Liver (tissue), 9 donors: Measurements from ENCODE around the gene ARHGEF3. TPM values are rescaled to one million over a fixed set of nuclear protein-coding genes. Genes with fewer than 3 reads are reported as not detected.

Experiments used
- DNase-seq: peaks from one replicate; pipeline ENCODE4 v3.0.0-alpha.2; 2017; ENCODE audit warnings: low spot score
- H3K27ac ChIP-seq, 2 donors: one replicate each; pipeline ENCODE4 v1.7.0; 2013; ENCODE audit warnings: inconsistent platforms in 2 of 2, low read length in 2 of 2, control low read depth in 1 of 2, low read depth in 1 of 2, mild to moderate bottlenecking in 1 of 2
- H3K27me3 ChIP-seq, 4 donors: one replicate each; pipeline versions ENCODE4 v1.6.1 to v1.7.0; 2013; ENCODE audit warnings: low read length in 3 of 4, inconsistent platforms in 1 of 4, mild to moderate bottlenecking in 1 of 4, moderate library complexity in 1 of 4; ENCODE audit not compliant: control insufficient read depth in 4 of 4, insufficient read depth in 4 of 4
- H3K36me3 ChIP-seq, 4 donors: one replicate each; pipeline versions ENCODE4 v1.6.1 to v1.7.0; 2013; ENCODE audit warnings: low read length in 3 of 4, mild to moderate bottlenecking in 3 of 4, low read depth in 1 of 4, moderate library complexity in 1 of 4; ENCODE audit not compliant: control insufficient read depth in 4 of 4, insufficient read depth in 3 of 4
- H3K4me1 ChIP-seq, 4 donors: one replicate each; pipeline versions ENCODE4 v1.6.1 to v1.7.0; 2013; ENCODE audit warnings: low read length in 3 of 4, mild to moderate bottlenecking in 3 of 4, moderate library complexity in 1 of 4; ENCODE audit not compliant: control insufficient read depth in 4 of 4, insufficient read depth in 4 of 4
- H3K4me3 ChIP-seq, 3 donors: one replicate each; pipeline versions ENCODE4 v1.6.1 to v1.7.0; 2013; ENCODE audit warnings: low read length in 3 of 3, control low read depth in 1 of 3, low read depth in 1 of 3, mild to moderate bottlenecking in 1 of 3
- H3K9ac ChIP-seq, 2 donors: one replicate each; pipeline ENCODE4 v1.7.0; 2013; ENCODE audit warnings: low read length in 2 of 2, mild to moderate bottlenecking in 2 of 2, moderate library complexity in 2 of 2, control low read depth in 1 of 2, low read depth in 1 of 2
- H3K9me3 ChIP-seq, 4 donors: one replicate each; pipeline versions ENCODE4 v1.6.1 to v1.7.0; 2013; ENCODE audit warnings: low read length in 3 of 4; ENCODE audit not compliant: control insufficient read depth in 4 of 4
- CTCF ChIP-seq: fragments of 150-350 bp; IDR thresholded peaks from 2 replicates; pipeline ENCODE4 v1.5.1; 2017; ENCODE audit warnings: improper control_type of control experiment, low read depth, low read length; ENCODE audit not compliant: missing input control
- EGR1 ChIP-seq, 2 donors: IDR thresholded peaks; 2 replicates each; pipeline ENCODE4 v1.6.1; 2016 to 2018; ENCODE audit warnings: antibody characterized with exemption in 2 of 2, low read depth in 2 of 2
- FOXA1 ChIP-seq: IDR thresholded peaks from 2 replicates; pipeline ENCODE4 v1.6.1; 2016; ENCODE audit warnings: antibody characterized with exemption
- FOXA2 ChIP-seq: IDR thresholded peaks from 2 replicates; pipeline ENCODE4 v1.6.1; 2016; ENCODE audit warnings: antibody characterized with exemption
- GABPA ChIP-seq, 2 donors: IDR thresholded peaks in 1 of 2; conservative IDR thresholded peaks in 1 of 2; 2 replicates each; pipeline ENCODE4 v1.6.1; 2016; ENCODE audit warnings: antibody characterized with exemption in 2 of 2, mild to moderate bottlenecking in 1 of 2, moderate library complexity in 1 of 2
- JUND ChIP-seq, 2 donors: IDR thresholded peaks; 2 replicates each; pipeline ENCODE4 v1.6.1; 2016; ENCODE audit warnings: antibody characterized with exemption in 2 of 2
- MAX ChIP-seq: IDR thresholded peaks from 2 replicates; pipeline ENCODE4 v1.6.1; 2016; ENCODE audit warnings: antibody characterized with exemption
- NR2F2 ChIP-seq: IDR thresholded peaks from 2 replicates; pipeline ENCODE4 v1.6.1; 2016; ENCODE audit warnings: antibody characterized with exemption
- RAD21 ChIP-seq, 2 donors: IDR thresholded peaks; 2 replicates each; pipeline ENCODE4 v1.6.1; 2016; ENCODE audit warnings: antibody characterized with exemption in 2 of 2, mild to moderate bottlenecking in 2 of 2
- REST ChIP-seq: IDR thresholded peaks from 2 replicates; pipeline ENCODE4 v1.6.1; 2016; ENCODE audit warnings: antibody characterized with exemption, mild to moderate bottlenecking
- RXRA ChIP-seq, 2 donors: IDR thresholded peaks; 2 replicates each; pipeline ENCODE4 v1.6.1; 2017 to 2018; ENCODE audit warnings: antibody characterized with exemption in 2 of 2, mild to moderate bottlenecking in 1 of 2
- SP1 ChIP-seq: IDR thresholded peaks from 2 replicates; pipeline ENCODE4 v1.6.1; 2018; ENCODE audit warnings: antibody characterized with exemption, mild to moderate bottlenecking
- TAF1 ChIP-seq: conservative IDR thresholded peaks from 2 replicates; pipeline ENCODE4 v1.6.1; 2016; ENCODE audit warnings: antibody characterized with exemption, mild to moderate bottlenecking
- YY1 ChIP-seq: IDR thresholded peaks from 2 replicates; pipeline ENCODE4 v1.6.1; 2016; ENCODE audit warnings: antibody characterized with exemption, mild to moderate bottlenecking
- WGBS: extraction: QIAGEN DNeasy Blood & Tissue Kit; methylation state at CpG from one replicate; pipeline ENCODE4 v1.1.7; 2013; 5-methylcytosine and 5-hydroxymethylcytosine counted together
- polyA plus RNA-seq, 2 donors: library from polyadenylated mRNA; stranded (reverse) in 1 of 2; unstranded in 1 of 2; fragments of 200-250 nt in 1 of 2; fragments of >200 nt in 1 of 2; fragmentation: Nextera tagmentation in 1 of 2; extraction: Ambion mirVana in 1 of 2; gene quantifications; one replicate each; pipeline versions ENCODE4 v1.2.1 to v1.2.3, GENCODE V29; 2013 to 2015
- total RNA-seq, 2 donors: library from RNA; depleted of rRNA; stranded (reverse); fragments of >200 nt; gene quantifications; one replicate each; pipeline ENCODE4 v1.2.3, GENCODE V29; 2014
- TF ChIP-seq, protein P1 (sequence below): IDR thresholded peaks from 2 replicates; pipeline ENCODE4 v1.6.1; 2016; ENCODE audit warnings: antibody characterized with exemption
- donor health status: healthy.
- donor health status: healthy.
- donor health status: healthy.
- donor health status: healthy.
- donor health status: healthy.

The ARHGEF3 gene
- total and polyA plus RNA-seq, 4 donors: 1.6 to 7.9 (median 2.0) TPM

- H3K36me3 ChIP-seq: no peaks in the 10 kb centered on the region
- H3K27ac ChIP-seq: no peak overlapping the region
- peaks cover 0 to 1% (median 0%) of the 10 kb centered on the region in 4 donors for H3K4me1 ChIP-seq
- no peak overlapping the region for H3K9ac ChIP-seq
- WGBS: 71% methylated on average over 1 of the region's 1 CpG
- TF ChIP-seq, protein P1, sequence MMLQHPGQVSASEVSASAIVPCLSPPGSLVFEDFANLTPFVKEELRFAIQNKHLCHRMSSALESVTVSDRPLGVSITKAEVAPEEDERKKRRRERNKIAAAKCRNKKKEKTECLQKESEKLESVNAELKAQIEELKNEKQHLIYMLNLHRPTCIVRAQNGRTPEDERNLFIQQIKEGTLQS: no peak
- no peak for TF ChIP-seq MAX
- H3K9me3 ChIP-seq: no peaks in the 10 kb centered on the region
- DNase-seq: no peak
- peaks cover 0 to 5% (median 2%) of the 10 kb centered on the region in 4 donors for H3K27me3 ChIP-seq
- no peak overlapping the region for H3K4me3 ChIP-seq
Measured at GRCh38 chr3:56829533-56829932, 27.8 kb upstream of the ARHGEF3 start.

DNA sequence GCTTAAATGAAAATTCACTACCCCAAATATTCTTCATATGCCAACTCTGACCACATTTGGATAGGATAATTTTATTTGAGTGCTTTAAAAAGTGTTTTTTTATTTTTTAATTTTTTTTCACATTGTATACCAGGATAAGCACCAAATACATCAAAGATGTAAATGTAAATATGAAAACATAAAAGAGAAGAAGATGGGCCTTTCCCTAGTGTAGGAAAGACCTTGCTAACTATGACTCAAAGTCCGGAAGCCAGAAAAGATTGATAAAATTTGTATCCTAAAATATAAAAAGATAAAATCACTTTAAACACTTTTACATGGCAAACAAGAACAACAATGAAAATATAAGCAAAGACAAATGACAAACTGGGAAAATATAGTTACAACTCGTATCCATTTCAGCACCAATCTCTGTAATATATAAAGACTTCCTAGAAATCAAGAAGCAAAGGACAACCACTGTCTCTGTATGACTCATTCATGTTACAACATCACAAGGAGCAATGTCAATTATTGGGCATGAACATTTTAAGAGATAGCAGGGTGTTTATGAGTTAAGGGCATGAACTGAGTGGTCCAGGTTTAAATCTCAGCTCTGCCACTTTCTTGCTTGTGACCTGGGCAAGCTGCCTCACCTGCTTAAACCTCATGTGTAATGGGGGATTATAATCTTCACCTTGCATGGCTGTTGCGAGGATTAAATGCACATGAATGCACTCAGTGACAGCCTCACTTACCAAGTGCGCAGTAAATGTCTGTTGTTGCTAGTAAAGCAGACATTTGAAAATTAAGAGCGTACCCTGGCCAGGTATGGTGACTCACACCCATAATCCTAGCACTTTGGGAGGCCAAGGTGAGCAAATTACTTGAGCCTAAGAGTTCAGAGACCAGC is 25.3 kb upstream of the ARHGEF3 start:
- Histone ChIP-seq H3K4me3 (no peak overlapping the region), H3K9ac (no peak overlapping the region), H3K9me3 (no peaks in the 10 kb centered on the region), H3K27ac (no peak overlapping the region), H3K4me1 (peaks cover 0 to 1% (median 0%) of the 10 kb centered on the region in 4 donors), H3K36me3 (no peaks in the 10 kb centered on the region), H3K27me3 (peaks cover 0 to 5% (median 2%) of the 10 kb centered on the region in 4 donors)
- no peak for TF ChIP-seq TAF1
- TF ChIP-seq RAD21 (IDR thresholded peaks at IDR 0.05): no peak
- TF ChIP-seq GABPA (IDR thresholded peaks at IDR 0.05 in 1 of 2, conservative IDR thresholded peaks at IDR 0.05 in 1 of 2): no peak
- no peak for TF ChIP-seq FOXA1
- TF ChIP-seq SP1: no peak
- TF ChIP-seq FOXA2: no peak
- no peak for TF ChIP-seq REST
- no peak for TF ChIP-seq NR2F2
- no peak for TF ChIP-seq RXRA (IDR thresholded peaks at IDR 0.05)
- TF ChIP-seq JUND (IDR thresholded peaks at IDR 0.05): no peak
- no peak for TF ChIP-seq EGR1 (IDR thresholded peaks at IDR 0.05; ENCODE audit: low read depth in 2 of 2)
- no peak for TF ChIP-seq CTCF
- TF ChIP-seq YY1: no peak
- TF ChIP-seq MAX: no peak
- WGBS: 92% methylated on average over 5 of the region's 5 CpGs
- DNase-seq: no peak
